A549 (cell line): Measurements from ENCODE around the gene CPNE7.

Experiments used
- EP300 ChIP-seq, 2 experiments: fragments of >200 bp; sonication (Bioruptor Twin); formaldehyde crosslinking; IDR thresholded peaks; 2 replicates in 1 of 2; 3 replicates in 1 of 2; pipeline ENCODE4 v1.6.1; 2016 to 2017
- HES2 ChIP-seq: fragments of >200 bp; sonication (Bioruptor Twin); formaldehyde crosslinking; IDR thresholded peaks from 2 replicates; pipeline ENCODE4 v1.6.1; 2016
- USF2 ChIP-seq: fragments of 450-650 bp; IDR thresholded peaks from 2 replicates; pipeline ENCODE4 v1.6.1; 2014; ENCODE audit warnings: antibody characterized with exemption

- no peak for TF ChIP-seq EP300 (IDR thresholded peaks at IDR 0.05)
- no peak for TF ChIP-seq USF2
- no peak for TF ChIP-seq HES2
Observed at GRCh38 chr16:89571636-89572035, 3.9 kb upstream of the CPNE7 start.
